NB4 (cell line): ENCODE data around the gene SYT11.

Experiments used
- MAX ChIP-seq: IDR thresholded peaks from 2 replicates; pipeline ENCODE4 v1.6.1; 2011; ENCODE audit warnings: low read depth, low read length
- POLR2A ChIP-seq: IDR thresholded peaks from 2 replicates; pipeline ENCODE4 v1.6.1; 2011; ENCODE audit warnings: mild to moderate bottlenecking; ENCODE audit not compliant: insufficient read length; ENCODE audit errors: extremely low read depth

DNA sequence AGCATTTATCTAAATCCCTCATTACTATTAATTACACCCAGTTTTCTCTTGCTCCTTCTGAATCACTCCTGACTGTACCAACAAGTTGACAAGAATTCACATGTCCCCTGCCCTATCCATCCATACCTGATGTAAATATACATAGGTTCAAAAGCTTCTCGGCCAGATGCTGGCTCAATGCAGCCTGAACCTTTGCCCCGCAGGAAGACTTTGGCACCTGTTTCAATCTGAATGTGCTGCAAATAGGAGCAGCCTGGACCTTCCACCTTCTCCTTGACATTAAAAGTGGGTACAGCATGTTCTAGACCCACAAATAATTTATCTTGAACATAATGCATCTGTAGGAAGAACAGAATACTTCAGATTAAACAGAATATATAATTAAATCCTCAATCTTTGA, 66.1 kb downstream of the SYT11 start:
- TF ChIP-seq POLR2A (no peak), MAX (no peak)
